ENCODE results near the gene FILIP1. TPM values are rescaled to one million over a fixed set of nuclear protein-coding genes. Genes with fewer than 3 reads are reported as not detected.

FILIP1 gene
- polyA plus RNA-seq, 3 donors = not detected

DNA sequence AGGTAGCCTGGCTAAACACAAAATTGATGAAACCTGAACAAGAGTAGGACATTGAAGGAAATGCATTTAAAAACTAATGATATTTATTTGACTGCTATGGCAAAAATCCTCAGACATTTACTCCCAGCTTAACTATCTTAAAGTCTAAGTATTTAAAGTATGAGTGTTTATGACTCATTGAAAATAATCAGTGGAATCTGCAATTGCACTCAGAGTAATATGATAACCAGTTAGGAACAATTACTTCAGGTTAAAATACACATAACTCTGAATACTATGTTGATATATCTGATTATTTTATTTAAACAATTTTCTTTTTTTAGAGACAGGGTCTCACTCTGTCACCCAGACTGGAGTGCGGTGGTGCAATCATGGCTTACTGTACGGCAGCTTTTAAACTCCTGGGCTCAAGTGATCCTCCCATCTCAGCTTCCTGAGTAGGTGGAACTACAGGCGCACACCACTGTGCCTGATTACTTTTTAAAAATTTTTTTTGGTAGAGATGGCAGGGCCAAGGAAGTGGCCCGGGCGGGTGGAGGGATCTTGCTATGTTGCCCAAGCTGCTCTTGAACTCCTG, 43.9 kb downstream of the FILIP1 start:
- DNase-seq = no peak
- WGBS (ENCODE audit: insufficient coverage) = 100% methylated on average over 2 of the region's 5 CpGs
- TF ChIP-seq, protein P1, sequence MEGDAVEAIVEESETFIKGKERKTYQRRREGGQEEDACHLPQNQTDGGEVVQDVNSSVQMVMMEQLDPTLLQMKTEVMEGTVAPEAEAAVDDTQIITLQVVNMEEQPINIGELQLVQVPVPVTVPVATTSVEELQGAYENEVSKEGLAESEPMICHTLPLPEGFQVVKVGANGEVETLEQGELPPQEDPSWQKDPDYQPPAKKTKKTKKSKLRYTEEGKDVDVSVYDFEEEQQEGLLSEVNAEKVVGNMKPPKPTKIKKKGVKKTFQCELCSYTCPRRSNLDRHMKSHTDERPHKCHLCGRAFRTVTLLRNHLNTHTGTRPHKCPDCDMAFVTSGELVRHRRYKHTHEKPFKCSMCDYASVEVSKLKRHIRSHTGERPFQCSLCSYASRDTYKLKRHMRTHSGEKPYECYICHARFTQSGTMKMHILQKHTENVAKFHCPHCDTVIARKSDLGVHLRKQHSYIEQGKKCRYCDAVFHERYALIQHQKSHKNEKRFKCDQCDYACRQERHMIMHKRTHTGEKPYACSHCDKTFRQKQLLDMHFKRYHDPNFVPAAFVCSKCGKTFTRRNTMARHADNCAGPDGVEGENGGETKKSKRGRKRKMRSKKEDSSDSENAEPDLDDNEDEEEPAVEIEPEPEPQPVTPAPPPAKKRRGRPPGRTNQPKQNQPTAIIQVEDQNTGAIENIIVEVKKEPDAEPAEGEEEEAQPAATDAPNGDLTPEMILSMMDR (IDR thresholded peaks at IDR 0.05) = no peak
- intact Hi-C loops (cut with micrococcal nuclease) = no loop called here
- H3K4me1 Mint-ChIP-seq = peaks cover 2% of the 10 kb centered on the region
- H3K4me3 ChIP-seq (replicated peaks in 1 of 3; ENCODE audit: low read depth in 2 of 3, low read length in 3 of 3) = no peak overlapping the region
- H4K20me1 ChIP-seq (ENCODE audit: insufficient read depth, low read length) = no peaks in the 10 kb centered on the region
- H3K9me3 Mint-ChIP-seq = peaks cover 0 to 2% (median 0%) of the 10 kb centered on the region in 7 donors
- peak overlapping the region in 1 of 7 donors; percentile 40 for H3K27ac Mint-ChIP-seq
- H3K79me2 ChIP-seq (ENCODE audit: insufficient read depth, low read length) = no peaks in the 10 kb centered on the region
- H3K4me3 Mint-ChIP-seq = no peak overlapping the region
- no peak overlapping the region for H3K9ac ChIP-seq (ENCODE audit: insufficient read depth, low read length, poor library complexity, severe bottlenecking)
- no peaks in the 10 kb centered on the region for H3K9me3 ChIP-seq (replicated peaks in 1 of 2; ENCODE audit: control insufficient read depth in 1 of 2, insufficient read depth in 1 of 2, low read length in 2 of 2)
- H3K27me3 Mint-ChIP-seq (ENCODE audit: low read depth in 3 of 3) = peaks cover 0 to 5% (median 0%) of the 10 kb centered on the region in 3 donors
- H3K36me3 Mint-ChIP-seq = no peaks in the 10 kb centered on the region
- no peak overlapping the region for H2AFZ ChIP-seq (ENCODE audit: insufficient read depth, low read depth, low read length, poor library complexity, severe bottlenecking)
- no peak overlapping the region for H3K27ac ChIP-seq (ENCODE audit: low read depth in 1 of 2, low read length in 2 of 2)
- no peak overlapping the region for H3K4me2 ChIP-seq (replicated peaks; ENCODE audit: extremely low read depth, low read length, poor library complexity, severe bottlenecking)
- no peaks in the 10 kb centered on the region for H3K36me3 ChIP-seq (replicated peaks in 1 of 2; ENCODE audit: control insufficient read depth in 1 of 2, insufficient read depth in 2 of 2, low read length in 2 of 2)
- H3K27me3 ChIP-seq (ENCODE audit: control insufficient read depth in 2 of 2, insufficient read depth in 2 of 2, low read length in 2 of 2) = no peaks in the 10 kb centered on the region
- no peaks in the 10 kb centered on the region for H3K4me1 ChIP-seq (ENCODE audit: control insufficient read depth in 1 of 2, insufficient read depth in 2 of 2, low read length in 2 of 2)

DNA sequence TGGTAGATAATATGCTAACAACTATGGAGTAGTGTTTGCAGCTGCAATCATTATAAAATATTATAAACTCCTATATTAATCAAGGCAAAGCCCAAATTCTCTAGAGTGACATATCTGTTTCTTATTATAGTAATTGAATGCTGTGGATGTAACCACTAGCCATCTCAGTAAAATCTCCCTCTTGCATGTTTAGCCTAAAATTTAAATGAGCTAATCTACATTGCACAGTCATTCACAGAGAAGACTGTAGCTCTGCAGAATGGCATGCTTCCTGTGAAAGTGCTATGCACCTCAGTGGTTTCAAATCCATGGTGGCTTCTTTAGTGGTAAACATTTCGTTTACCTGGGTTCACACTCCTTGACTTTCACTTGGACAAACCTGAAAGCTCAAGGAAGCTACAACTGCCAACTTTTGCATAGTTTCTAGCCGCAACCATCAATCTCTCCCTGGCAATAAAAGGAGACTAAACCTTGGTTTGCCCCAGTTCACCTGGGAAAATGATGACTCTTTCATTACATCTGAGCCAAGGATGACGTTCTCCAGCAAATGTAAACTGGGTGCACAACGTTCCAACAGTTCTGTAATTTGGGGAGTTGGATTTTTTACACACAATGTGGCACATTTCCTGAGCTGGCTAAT, 47.2 kb downstream of the FILIP1 start:
- no peak for DNase-seq
- H3K4me3 ChIP-seq (replicated peaks in 1 of 3; ENCODE audit: low read depth in 2 of 3, low read length in 3 of 3) = no peak overlapping the region
- H4K20me1 ChIP-seq (ENCODE audit: insufficient read depth, low read length) = no peaks in the 10 kb centered on the region
- Mint-ChIP-seq H3K27me3 (ENCODE audit: low read depth in 3 of 3) (peaks cover 0 to 5% (median 0%) of the 10 kb centered on the region in 3 donors), H3K36me3 (no peaks in the 10 kb centered on the region), H3K9me3 (peaks cover 0 to 2% (median 0%) of the 10 kb centered on the region in 7 donors), H3K4me1 (peaks cover 2% of the 10 kb centered on the region), H3K27ac (no peak overlapping the region), H3K4me3 (no peak overlapping the region)
- TF ChIP-seq, protein P1 (IDR thresholded peaks at IDR 0.05) = no peak
- whole genome bisulfite sequencing (ENCODE audit: insufficient coverage) = 100% methylated on average over 2 of the region's 4 CpGs
- H3K9me3 ChIP-seq (replicated peaks in 1 of 2; ENCODE audit: control insufficient read depth in 1 of 2, insufficient read depth in 1 of 2, low read length in 2 of 2) = no peaks in the 10 kb centered on the region
- no peaks in the 10 kb centered on the region for H3K4me1 ChIP-seq (ENCODE audit: control insufficient read depth in 1 of 2, insufficient read depth in 2 of 2, low read length in 2 of 2)
- intact Hi-C loops (cut with micrococcal nuclease) = no loop called here
- H3K27ac ChIP-seq (ENCODE audit: low read depth in 1 of 2, low read length in 2 of 2) = no peak overlapping the region
- no peaks in the 10 kb centered on the region for H3K79me2 ChIP-seq (ENCODE audit: insufficient read depth, low read length)
- H3K27me3 ChIP-seq (ENCODE audit: control insufficient read depth in 2 of 2, insufficient read depth in 2 of 2, low read length in 2 of 2) = no peaks in the 10 kb centered on the region
- H3K9ac ChIP-seq (ENCODE audit: insufficient read depth, low read length, poor library complexity, severe bottlenecking) = no peak overlapping the region
- no peak overlapping the region for H2AFZ ChIP-seq (ENCODE audit: insufficient read depth, low read depth, low read length, poor library complexity, severe bottlenecking)
- no peak overlapping the region for H3K4me2 ChIP-seq (replicated peaks; ENCODE audit: extremely low read depth, low read length, poor library complexity, severe bottlenecking)
- H3K36me3 ChIP-seq (replicated peaks in 1 of 2; ENCODE audit: control insufficient read depth in 1 of 2, insufficient read depth in 2 of 2, low read length in 2 of 2) = no peaks in the 10 kb centered on the region
